ENCODE results near the gene DYRK1A.

Gene DYRK1A

DNA sequence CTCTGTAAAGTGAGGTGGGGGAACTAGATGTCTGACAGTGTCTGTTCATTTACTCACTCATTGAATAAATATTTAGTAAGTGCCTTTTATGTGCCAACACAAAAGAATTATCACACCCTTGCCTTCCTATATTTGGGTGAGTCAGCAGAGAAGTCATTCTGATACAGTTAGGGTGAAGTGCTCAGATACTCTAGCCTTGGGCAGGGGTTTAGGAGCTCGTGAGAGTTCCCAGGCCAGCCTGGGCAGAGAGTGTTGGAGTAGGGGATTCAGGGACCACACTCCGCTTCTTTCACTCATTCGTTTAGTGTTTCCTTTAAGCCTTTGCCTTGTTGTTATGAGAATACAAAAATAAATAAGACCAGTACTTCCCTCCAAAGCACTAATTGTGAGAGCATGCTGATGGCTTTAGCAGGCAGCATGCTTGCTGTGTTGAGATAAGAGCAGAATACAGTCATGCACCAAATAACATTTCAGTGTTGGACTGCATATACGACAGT is 83.9 kb downstream of the DYRK1A start:
- no peak for DNase-seq

DNA sequence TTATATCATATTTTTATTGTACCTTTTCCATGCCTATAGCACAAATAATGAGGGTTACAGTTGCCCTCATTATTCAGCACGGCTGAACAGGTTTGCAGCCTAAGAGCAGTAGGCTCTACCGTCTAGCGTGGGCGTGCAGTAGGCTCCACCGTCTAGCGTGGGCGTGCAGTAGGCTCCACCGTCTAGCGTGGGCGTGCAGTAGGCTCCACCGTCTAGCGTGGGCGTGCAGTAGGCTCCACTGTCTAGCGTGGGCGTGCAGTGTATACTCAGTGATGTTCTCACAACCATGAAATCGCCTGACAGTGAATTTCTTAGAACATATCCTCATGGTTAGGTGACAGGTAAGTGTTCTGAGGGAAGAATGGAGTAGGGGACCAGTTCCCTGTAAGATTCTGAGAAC is 84.9 kb downstream of the DYRK1A start:
- DNase-seq, result no peak

DNA sequence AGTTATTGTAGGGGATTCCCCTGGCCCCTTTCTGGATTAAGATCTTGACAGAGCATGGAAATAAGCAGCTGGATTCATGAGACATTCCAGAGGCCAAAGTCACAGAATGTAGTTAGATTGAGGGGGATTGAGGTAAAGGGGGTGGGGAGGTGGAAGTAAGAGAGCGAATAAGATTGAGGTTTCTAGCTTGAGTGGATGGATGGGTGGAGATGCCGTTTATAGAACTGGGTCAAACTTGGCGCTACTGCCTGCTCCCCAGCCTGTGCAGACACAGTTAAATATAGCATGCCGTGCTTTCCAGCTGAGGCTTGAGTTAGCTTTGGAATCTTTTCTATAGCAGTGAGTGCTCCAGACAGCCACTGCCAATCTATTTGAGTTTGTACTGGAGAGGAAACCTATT is 85.7 kb downstream of the DYRK1A start:
- no peak for DNase-seq

DNA sequence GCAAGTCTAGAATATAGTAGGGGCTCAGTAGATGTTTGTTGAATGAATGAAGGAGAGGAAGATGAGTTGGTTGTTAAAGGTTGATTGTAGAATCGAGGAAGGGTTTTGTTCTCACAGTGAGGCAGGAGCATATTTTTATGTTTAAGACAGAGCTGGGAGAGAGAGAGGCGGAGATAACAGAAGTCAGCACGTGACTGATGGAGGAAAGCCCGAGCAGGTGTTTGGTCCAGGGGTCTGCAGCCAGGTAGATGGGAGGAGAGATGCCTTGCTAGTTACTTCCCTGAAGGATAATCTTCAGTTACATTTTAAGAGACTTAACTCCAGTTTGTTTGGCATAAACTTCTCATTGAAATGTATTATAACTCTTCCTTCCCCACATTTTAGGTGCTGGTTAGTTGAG is 86.8 kb downstream of the DYRK1A start:
- DNase-seq, result no peak

DNA sequence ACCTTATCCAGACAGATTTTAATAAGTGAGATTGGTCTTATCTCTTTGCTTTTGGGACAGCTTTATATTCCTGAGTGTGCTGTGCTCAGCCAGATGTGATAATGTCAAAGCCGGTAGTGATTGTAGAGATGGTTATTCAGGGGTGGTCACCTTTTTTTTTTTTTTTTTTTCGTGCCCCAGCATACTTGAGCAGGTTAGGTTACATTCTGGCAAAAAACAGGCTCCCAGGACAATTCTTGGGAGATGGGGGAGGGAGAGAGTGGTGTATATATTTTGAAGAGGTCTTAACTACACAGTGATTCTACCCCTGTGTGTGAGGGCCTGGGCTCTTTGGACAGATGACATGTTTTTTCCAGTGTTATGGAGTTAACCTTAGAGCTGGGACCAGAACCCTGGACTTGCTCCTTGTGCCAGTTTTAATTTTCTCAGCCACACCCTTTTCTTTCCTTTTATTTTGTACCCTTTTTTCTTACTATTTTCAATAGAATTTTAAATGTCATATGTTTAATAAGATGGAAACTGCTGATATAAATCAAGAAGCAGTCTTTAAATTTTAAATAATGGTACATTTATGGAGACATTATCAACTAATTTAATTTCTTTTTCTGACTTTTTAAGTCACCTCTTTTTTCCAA is 88.4 kb downstream of the DYRK1A start:
- no peak for DNase-seq

DNA sequence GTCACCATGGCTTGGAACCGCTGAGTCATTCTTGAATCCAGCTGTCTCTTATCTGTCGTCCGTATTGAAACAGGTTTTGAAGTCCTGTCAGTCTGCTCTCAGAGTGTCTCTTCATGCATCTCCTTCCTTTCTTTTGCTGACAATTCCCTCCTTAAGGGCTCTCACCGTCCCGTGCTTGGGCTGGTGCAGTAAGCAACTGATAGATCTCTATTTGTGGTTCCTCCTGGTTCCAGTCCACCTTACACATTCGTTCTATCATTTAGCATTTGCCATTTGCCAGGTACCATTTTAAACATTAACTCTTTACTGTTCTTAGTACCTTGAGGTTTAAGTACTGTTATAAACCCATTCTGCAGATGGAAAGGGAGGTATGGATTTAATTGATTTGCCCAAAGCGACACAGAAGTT is 88.9 kb downstream of the DYRK1A start:
- no peak for DNase-seq

DNA sequence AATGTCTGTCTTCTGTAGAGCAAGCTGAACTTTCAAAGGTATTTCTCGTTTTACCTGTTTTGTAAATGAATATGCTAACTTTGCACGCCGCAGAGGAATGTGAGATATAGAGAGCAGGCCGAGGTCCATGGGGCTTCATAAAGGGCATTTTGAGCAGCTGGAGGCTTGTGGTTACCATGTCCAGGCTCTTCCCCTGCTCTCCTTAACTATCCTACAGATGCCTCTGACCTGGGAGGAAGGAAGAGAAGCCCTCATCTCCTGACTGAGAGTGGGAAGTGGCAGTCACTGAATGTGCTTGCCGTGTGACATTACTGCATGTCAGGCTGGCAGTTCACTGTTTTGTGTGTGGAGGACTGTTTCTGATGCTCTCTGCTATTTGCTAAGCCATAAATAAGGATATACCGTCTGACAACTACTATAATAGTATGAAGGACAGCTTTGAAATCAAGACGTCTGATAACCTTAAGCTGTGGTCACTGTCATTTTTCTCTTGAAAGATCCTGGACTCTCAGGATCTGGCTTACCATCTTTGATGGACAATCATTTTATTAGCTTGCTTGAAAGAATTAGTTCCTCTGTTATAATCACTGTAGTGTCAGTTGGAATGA is 92.2 kb downstream of the DYRK1A start:
- no peak for DNase-seq

DNA sequence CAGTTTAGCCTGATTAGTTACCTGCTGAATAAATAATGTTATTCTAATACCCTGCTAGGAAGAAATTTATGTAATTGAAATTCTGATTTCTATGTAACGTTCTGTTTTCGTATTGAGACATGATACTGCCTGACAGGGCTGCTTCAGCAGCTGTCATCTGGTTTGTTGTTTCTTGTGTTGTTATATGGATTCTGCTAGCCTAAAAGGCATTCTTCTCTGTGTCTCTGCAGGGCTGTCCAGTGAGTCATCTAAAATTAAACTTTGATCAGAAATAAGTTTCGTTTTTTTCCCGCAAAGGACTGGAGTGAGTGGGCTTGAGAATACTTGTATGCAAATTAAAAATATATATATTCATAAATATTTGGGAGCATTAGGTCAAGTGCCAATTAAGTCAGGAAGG is 93.0 kb downstream of the DYRK1A start:
- DNase-seq, result no peak

DNA sequence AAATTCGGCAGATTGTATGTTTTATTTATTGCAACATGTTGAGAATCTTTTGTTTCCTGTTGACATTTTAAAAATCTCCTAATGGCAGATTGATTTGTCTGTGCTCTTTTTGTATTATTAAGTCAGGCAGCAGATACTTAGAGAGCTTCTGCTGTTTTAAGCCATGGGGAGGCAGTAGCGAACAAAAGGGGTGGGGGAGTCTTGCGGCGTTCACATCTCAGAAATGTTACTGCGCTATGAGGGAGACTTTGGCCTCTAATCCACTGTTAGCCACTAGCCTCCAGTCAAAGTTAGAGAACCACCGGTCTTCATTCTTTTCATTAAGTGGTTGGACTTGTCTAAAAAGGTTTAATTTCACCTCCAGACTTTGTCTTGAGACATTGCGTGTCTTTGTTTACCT is 93.6 kb downstream of the DYRK1A start:
- no peak for DNase-seq

DNA sequence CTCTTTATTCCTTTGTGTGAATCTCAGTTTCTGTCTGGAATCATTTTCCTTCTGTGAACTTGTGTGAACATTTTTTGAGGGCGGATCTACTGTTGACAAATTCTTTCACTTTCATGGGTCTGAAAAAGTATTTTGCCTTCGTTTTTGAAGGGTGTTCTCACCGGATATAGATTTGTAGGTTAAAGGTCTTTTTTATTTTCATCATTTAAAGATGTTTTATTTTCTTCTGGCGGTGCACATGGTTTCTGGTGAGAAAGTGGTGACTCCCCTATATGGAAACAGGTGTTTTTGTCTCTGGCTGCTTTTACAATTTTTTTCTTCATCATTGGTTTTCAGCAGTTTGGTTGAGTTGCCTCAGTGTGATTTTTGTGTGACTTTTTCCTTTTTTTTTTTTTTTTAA is 94.9 kb downstream of the DYRK1A start:
- DNase-seq, result no peak

DNA sequence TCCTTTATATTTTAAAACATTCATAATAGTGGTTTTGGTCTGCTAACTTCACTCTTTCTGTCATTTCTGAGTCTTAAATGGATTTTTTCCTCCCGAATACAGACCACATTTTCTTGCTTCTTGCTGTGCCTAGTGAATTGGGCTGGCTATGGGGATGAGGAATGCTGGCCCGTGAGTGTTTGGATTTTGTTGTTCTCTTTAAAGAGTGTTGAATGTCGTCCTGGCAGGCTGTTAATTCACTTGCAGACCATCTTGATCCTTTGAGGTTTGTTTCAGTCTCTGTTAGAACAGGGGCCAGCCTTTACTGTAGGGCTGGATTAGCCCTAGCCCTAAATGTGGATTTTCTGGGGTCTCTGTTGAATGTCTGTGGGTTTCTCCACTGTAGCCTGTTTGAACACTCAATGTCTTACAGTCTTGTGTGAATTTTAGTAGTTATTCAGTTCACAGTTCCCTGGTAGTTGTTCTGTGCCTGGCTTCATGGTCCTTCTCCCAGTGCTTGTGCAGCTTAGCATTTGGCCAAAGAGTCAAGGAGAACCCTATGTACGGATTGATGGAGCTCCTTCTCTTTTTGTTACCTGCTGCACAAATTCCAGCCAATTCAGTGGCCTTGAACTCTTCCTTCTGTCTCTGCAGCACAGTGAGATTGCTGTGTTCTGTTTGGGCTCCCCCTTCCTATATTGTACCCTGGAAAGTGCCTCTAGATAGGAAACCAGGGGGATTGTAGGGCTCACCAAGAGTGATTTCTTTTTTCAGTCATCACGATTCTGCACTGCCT is 95.7 kb downstream of the DYRK1A start:
- DNase-seq, result no peak

DNA sequence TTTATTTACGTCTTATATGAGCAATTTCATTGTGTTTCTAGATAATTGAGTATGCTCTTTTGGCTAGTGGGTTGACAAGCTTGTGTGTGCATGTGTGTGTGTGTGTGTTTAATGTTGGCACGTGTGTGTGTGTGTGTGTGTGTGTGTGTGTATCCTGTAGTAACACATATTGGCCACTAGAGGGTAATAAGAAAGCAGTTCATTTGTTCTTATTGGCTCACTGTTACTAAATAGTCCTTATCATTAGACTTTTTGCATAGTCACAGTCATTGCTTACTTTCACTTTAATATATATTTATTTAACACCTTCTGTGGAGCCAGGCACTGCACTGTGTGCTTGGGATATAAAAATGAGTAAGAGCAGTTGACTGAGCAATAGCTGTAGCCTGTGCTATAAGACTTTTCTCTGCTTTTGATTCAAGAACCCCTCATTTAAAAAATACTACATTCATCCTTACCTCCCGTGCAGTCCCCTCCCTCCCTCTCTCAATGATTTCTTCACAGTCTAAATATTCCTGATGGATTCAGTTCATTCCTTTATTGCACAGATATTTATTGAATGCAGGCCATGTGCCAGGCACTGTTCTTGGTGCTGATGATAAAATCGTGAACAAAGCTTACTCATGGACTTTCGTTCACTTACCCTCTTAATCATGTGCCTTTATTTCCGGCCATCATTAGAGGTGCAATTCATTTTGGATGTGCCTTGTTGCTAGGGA is 96.7 kb downstream of the DYRK1A start:
- DNase-seq, result peak; percentile 25

DNA sequence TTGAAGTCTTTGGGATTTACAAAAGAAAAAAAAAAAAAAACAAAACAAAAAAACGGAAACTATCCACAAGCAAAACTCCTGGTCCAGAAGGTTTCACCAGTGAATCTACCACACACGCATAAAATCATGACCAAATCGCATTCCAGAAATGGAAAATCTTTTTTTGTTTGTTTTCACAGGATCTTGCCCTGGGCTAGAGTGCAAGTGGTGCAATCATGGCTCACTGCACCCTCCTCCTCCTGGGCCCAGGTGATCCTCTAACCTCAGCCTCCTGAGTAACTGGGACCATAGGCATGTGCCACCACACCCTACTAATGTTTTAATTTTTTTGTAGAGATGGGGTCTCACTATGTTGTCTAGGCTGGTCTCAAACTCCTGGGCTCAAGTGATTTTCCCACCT is 100.5 kb downstream of the DYRK1A start:
- DNase-seq, result no peak

DNA sequence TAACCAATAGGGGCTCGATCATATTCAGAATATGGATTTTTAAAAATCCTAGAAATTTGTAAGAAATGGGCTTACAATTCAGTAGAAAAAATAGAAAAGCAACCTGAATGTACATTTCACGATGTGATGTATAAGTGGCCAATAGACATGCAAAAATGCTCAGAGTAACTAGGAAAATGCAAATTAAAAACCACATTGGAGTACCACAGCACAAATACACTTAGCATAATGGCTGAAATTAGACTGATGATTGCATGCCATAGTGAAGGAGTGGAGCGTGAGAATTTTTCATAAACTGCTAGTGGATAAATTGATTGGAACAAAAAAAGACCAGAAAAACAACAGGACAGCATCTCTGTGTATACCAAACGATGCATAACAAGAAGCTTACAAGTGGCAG is 102.3 kb downstream of the DYRK1A start:
- DNase-seq, result no peak

DNA sequence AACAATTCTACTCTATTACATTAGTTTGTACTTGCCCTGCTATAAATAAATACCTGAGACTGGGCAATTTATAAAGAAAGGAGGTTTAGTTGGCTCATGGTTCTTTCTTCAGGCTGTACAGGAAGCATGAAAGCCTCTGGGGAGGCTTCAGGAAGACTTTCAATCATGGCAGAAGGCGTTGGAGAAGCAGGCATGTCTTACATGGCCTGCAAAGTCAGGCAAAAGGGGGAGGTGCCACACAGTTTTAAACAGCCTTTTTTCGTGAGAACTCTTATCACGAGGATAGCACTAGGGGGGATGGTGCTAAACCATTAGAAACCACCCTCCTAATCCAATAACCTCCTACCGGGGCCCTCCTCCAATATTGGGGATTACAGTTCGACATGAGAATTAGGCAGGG is 102.9 kb downstream of the DYRK1A start:
- no peak for DNase-seq

DNA sequence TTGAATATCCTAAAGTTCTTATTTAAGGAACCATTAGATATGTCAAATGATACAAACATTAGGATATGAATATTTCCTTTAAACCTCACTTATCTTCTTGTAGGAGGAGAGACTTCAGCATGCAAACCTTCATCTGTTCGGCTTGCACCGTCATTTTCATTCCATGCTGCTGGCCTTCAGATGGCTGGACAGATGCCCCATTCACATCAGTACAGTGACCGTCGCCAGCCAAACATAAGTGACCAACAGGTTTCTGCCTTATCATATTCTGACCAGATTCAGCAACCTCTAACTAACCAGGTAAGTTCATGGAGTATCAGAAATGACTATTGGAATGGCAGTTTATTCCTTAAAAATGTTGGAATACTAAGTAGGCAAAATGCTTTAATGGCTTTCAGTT is 106.0 kb downstream of the DYRK1A start:
- DNase-seq, result no peak

DNA sequence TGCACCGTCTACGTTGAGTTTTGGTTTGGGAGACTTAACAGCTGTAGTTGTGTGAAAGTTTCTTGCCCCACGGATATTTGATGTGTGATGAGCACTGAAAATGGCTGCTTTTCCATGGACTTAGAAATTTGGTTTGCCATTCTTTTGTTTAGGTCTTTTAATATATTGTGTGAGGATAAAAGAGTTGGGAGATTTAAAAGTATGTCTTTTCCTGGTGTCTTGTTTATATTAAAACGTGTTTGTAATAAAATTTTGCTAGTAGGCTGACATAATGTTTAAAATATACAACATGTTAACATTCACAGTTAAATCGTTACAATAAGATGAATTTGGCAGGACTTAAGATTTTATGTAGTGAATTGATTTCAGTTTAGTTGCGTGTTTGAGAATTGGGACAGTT is 106.9 kb downstream of the DYRK1A start:
- DNase-seq, result no peak

DNA sequence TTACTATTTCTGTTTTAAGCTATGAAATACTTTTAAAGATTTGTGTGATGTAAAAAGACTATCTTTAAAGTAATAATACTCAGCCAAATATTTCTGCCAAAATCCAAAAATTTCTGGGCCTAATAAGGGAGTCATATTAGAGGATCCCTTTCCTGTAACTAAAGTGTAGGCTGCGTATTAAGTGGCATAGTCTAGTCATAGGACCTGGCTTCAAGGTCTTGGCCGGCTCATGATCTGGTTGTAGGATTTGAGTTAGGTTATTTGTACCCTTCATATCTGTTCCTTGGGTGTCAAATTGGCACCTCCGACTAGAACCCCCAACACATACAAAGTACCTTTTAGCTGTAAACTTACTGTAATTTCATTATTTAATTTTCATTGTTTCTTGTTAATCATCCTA is 107.8 kb downstream of the DYRK1A start:
- DNase-seq, result no peak

DNA sequence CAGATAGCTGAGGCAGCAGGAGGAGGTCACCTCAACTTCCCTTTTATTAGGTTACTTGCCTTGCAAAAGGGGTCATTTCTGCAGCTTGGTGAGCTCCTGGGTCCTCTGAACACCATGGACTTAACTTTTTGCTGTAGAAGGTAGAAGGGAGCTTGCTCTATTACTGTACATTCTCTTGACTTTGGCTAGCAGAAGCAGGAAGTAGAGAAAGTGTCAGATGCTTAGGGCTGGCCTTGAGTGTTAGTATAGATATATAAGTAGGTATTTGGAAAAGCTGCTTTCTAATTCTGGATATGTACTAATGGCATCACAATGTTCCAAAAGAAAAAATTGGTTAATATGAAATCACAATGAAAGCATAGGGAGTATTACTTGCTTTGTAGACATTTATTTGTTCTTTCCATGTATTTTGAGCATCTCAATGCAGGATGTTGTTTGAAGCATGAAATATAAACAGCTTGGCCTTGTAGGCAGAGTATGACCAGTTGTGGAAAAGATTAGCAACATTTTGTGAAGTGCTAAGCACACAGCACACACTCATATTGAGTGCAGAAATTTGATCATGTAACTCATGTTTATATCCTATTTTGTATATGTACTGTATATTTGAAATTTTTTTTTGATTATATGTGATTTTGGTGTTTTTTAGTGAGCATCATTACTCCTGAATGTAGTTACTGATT is 108.8 kb downstream of the DYRK1A start:
- no peak for DNase-seq

DNA sequence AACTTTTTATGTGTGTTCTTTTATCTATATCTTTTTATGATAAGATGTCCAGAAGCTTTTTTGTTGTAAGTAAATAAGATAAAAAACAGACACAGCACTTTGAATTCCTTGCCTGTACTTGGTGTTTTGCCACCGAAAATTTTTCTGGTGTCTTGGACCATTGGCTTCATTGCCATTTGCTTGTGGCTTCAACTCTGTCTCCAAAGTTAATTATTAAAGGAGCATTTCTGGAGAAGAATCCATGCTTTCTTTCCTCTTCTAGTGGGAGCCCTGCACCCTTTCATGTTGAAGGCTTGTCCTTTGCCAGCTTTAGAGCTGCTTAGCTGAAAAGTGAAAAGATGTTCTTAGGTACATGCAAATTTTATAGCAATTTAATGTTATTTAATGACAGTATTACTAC is 112.2 kb downstream of the DYRK1A start:
- no peak for DNase-seq

DNA sequence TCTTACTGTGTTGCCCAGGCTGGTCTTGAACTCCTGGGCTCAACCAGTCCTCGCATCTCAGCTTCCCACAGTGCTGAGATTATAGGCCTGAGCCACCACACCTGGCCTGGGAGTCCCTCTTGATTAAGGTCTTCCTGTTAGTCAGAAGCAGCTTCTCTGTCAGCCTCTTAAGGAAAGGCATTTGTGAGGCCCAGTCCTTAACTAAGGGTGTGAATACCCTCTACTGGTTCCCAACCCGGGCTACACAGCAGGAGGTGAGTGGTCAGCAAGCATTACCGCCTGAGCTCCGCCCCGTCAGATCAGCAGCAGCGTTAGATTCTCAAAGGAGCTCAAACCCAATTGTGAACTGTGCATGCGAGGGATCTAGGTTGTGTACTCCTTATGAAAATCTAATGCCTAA is 117.2 kb downstream of the DYRK1A start:
- DNase-seq, result no peak
